HG03175 (cell line): ENCODE measurements around the gene ZBTB42.

Experiments
- ATAC-seq: cut with Tn5 transposase; IDR thresholded peaks from one replicate; pipeline ENCODE4 v1.9.1; 2021; ENCODE audit warnings: mild to moderate bottlenecking, moderate library complexity; ENCODE audit not compliant: unreplicated experiment

The ZBTB42 gene

GRCh38 chr14:104769324-104770071 lies 31.4 kb upstream of the ZBTB42 start:
- no peak for ATAC-seq

- no peak for ATAC-seq
These were observed 30.8 kb upstream of the ZBTB42 start for GRCh38 chr14:104770072-104770579.

GRCh38 chr14:104770851-104771272 lies 30.0 kb upstream of the ZBTB42 start:
- no peak for ATAC-seq

GRCh38 chr14:104771374-104771773 lies 29.5 kb upstream of the ZBTB42 start:
- no peak for ATAC-seq

GRCh38 chr14:104771918-104772706 lies 28.8 kb upstream of the ZBTB42 start:
- no peak for ATAC-seq

GRCh38 chr14:104772707-104773504 lies 28.0 kb upstream of the ZBTB42 start:
- no peak for ATAC-seq

- no peak for ATAC-seq
These were observed 27.1 kb upstream of the ZBTB42 start for GRCh38 chr14:104773505-104774452.

- ATAC-seq = no peak
These were observed 26.3 kb upstream of the ZBTB42 start for GRCh38 chr14:104774453-104775072.

GRCh38 chr14:104775073-104775489 lies 25.8 kb upstream of the ZBTB42 start:
- ATAC-seq = no peak

GRCh38 chr14:104776481-104776880 lies 24.4 kb upstream of the ZBTB42 start:
- no peak for ATAC-seq

- ATAC-seq = no peak
These were observed 23.7 kb upstream of the ZBTB42 start for GRCh38 chr14:104776961-104777807.

GRCh38 chr14:104777808-104778249 lies 23.1 kb upstream of the ZBTB42 start:
- no peak for ATAC-seq

- no peak for ATAC-seq
These were observed 22.1 kb upstream of the ZBTB42 start for GRCh38 chr14:104778694-104779331.

- no peak for ATAC-seq
These were observed 21.0 kb upstream of the ZBTB42 start for GRCh38 chr14:104779776-104780512.

GRCh38 chr14:104780513-104781030 lies 20.3 kb upstream of the ZBTB42 start:
- no peak for ATAC-seq

- no peak for ATAC-seq
These were observed 19.4 kb upstream of the ZBTB42 start for GRCh38 chr14:104781271-104782077.
